Stimulated activated effector memory CD8-positive, alpha-beta T cell treated with anti-CD3 and anti-CD28 coated beads, Interleukin-12 subunit alpha, Interleukin-12 subunit beta, amount 100 ng/mL, for 72 hours (primary cell): ENCODE data around the gene PPARD.
A peak's percentile ranks its signal among the peaks of the same experiment; 100 is the strongest.
"Not testable (repeated sequence)": the region's sequence is repeated elsewhere in the genome, so short reads cannot be mapped to it uniquely, and the experiment has no call there.

ENCODE experiments used
- ATAC-seq: fragments of 150-1000 bp; cut with Tn5 transposase; 2 replicates; pipeline ENCODE4 v1.10.0; 2021
- DNase-seq, 2 donors: peaks; one replicate each; pipeline ENCODE4 v3.0.0; 2021 to 2022; ENCODE audit warnings: low spot score in 2 of 2
- H3K27ac Mint-ChIP-seq: one replicate; pipeline ENCODE4 v1.8.0; 2022; ENCODE audit warnings: mild to moderate bottlenecking, mixed read lengths
- H3K36me3 Mint-ChIP-seq: one replicate; pipeline ENCODE4 v1.8.0; 2022; ENCODE audit warnings: mild to moderate bottlenecking, mixed read lengths
- H3K4me1 Mint-ChIP-seq: one replicate; pipeline ENCODE4 v1.8.0; 2022; ENCODE audit warnings: mixed read lengths
- H3K4me3 Mint-ChIP-seq: one replicate; pipeline ENCODE4 v1.8.0; 2022; ENCODE audit warnings: mild to moderate bottlenecking, mixed read lengths
- H3K9me3 Mint-ChIP-seq: one replicate; pipeline ENCODE4 v1.8.0; 2022; ENCODE audit warnings: mixed read lengths

PPARD gene

GRCh38 chr6:35328108-35328723, 14.1 kb upstream of the PPARD start:
- H3K9me3 Mint-ChIP-seq: no peaks in the 10 kb centered on the region
- no peak overlapping the region for H3K4me3 Mint-ChIP-seq
- H3K27ac Mint-ChIP-seq: peak overlapping the region; percentile 92

GRCh38 chr6:35328965-35329364, 13.4 kb upstream of the PPARD start:
- Mint-ChIP-seq H3K4me1 (peaks cover 16% of the 10 kb centered on the region), H3K36me3 (peaks cover 29% of the 10 kb centered on the region), H3K27ac (peak overlapping the region; percentile 92)
- not testable (repeated sequence) for H3K9me3 Mint-ChIP-seq, ATAC-seq, DNase-seq, H3K4me3 Mint-ChIP-seq

More at GRCh38 chr6:35328108-35328723, 14.1 kb upstream of the PPARD start:
- DNase-seq (no peak), ATAC-seq (no peak)
- Mint-ChIP-seq H3K4me1 (peaks cover 16% of the 10 kb centered on the region), H3K36me3 (peaks cover 36% of the 10 kb centered on the region)

- H3K36me3 Mint-ChIP-seq: peaks cover 16% of the 10 kb centered on the region
- peaks cover 2% of the 10 kb centered on the region for H3K9me3 Mint-ChIP-seq
- H3K4me3 Mint-ChIP-seq: no peak overlapping the region
- DNase-seq (no peak), ATAC-seq (no peak)
- H3K27ac Mint-ChIP-seq: no peak overlapping the region
- peaks cover 16% of the 10 kb centered on the region for H3K4me1 Mint-ChIP-seq
These were observed 11.7 kb upstream of the PPARD start for GRCh38 chr6:35330541-35331119.

- ATAC-seq: peak; percentile 86
- H3K4me3 Mint-ChIP-seq, DNase-seq: not testable (repeated sequence)
These were observed 10.1 kb upstream of the PPARD start for GRCh38 chr6:35332074-35332887.

GRCh38 chr6:35341557-35341956, 801 bp upstream of the PPARD start:
- no peak overlapping the region for H3K4me3 Mint-ChIP-seq
- DNase-seq (no peak), ATAC-seq (no peak)
- no peak overlapping the region for H3K27ac Mint-ChIP-seq
- no peaks in the 10 kb centered on the region for H3K9me3 Mint-ChIP-seq
- H3K36me3 Mint-ChIP-seq: peaks cover 16% of the 10 kb centered on the region
- H3K4me1 Mint-ChIP-seq: peaks cover 45% of the 10 kb centered on the region

More at GRCh38 chr6:35332074-35332887, 10.1 kb upstream of the PPARD start:
- H3K27ac Mint-ChIP-seq, H3K9me3 Mint-ChIP-seq, H3K36me3 Mint-ChIP-seq: not testable (repeated sequence)
- peaks cover 16% of the 10 kb centered on the region for H3K4me1 Mint-ChIP-seq

GRCh38 chr6:35343092-35343834, 905 bp downstream of the PPARD start:
- peaks cover 42% of the 10 kb centered on the region for H3K4me1 Mint-ChIP-seq
- H3K27ac Mint-ChIP-seq: peak overlapping the region; percentile 90
- DNase-seq (no peak), ATAC-seq (no peak)
- peaks cover 22% of the 10 kb centered on the region for H3K36me3 Mint-ChIP-seq
- peak overlapping the region; percentile 89 for H3K4me3 Mint-ChIP-seq
- H3K9me3 Mint-ChIP-seq: no peaks in the 10 kb centered on the region

GRCh38 chr6:35343835-35344550, 1.6 kb downstream of the PPARD start:
- Mint-ChIP-seq H3K4me1 (peaks cover 48% of the 10 kb centered on the region), H3K27ac (peak overlapping the region; percentile 90), H3K36me3 (peaks cover 29% of the 10 kb centered on the region), H3K4me3 (peak overlapping the region; percentile 89), H3K9me3 (no peaks in the 10 kb centered on the region)
- DNase-seq (no peak), ATAC-seq (no peak)

GRCh38 chr6:35351422-35351821, 9.1 kb downstream of the PPARD start:
- peaks cover 31% of the 10 kb centered on the region for H3K4me1 Mint-ChIP-seq
- DNase-seq (no peak), ATAC-seq (no peak)
- no peaks in the 10 kb centered on the region for H3K9me3 Mint-ChIP-seq
- H3K4me3 Mint-ChIP-seq: no peak overlapping the region
- H3K27ac Mint-ChIP-seq: peak overlapping the region; percentile 45
- H3K36me3 Mint-ChIP-seq: peaks cover 89% of the 10 kb centered on the region

- Mint-ChIP-seq H3K36me3 (peaks cover 100% of the 10 kb centered on the region), H3K27ac (peak overlapping the region; percentile 8), H3K4me3 (no peak overlapping the region), H3K9me3 (no peaks in the 10 kb centered on the region), H3K4me1 (peaks cover 31% of the 10 kb centered on the region)
- DNase-seq: no peak
- ATAC-seq: no peak
These were observed 10.4 kb downstream of the PPARD start for GRCh38 chr6:35352735-35353134.

- Mint-ChIP-seq H3K36me3 (peaks cover 87% of the 10 kb centered on the region), H3K4me1 (peaks cover 24% of the 10 kb centered on the region), H3K27ac (no peak overlapping the region), H3K4me3 (no peak overlapping the region), H3K9me3 (no peaks in the 10 kb centered on the region)
- DNase-seq (no peak), ATAC-seq (no peak)
These were observed 12.2 kb downstream of the PPARD start for GRCh38 chr6:35354361-35355135.

- H3K36me3 Mint-ChIP-seq: peaks cover 68% of the 10 kb centered on the region
- no peak overlapping the region for H3K27ac Mint-ChIP-seq
- DNase-seq (no peak), ATAC-seq (no peak)
- H3K4me1 Mint-ChIP-seq: peaks cover 32% of the 10 kb centered on the region
- H3K4me3 Mint-ChIP-seq: no peak overlapping the region
- no peaks in the 10 kb centered on the region for H3K9me3 Mint-ChIP-seq
These were observed 14.0 kb downstream of the PPARD start for GRCh38 chr6:35356391-35356790.

GRCh38 chr6:35357677-35358076, 15.3 kb downstream of the PPARD start:
- ATAC-seq: no peak
- peaks cover 38% of the 10 kb centered on the region for H3K4me1 Mint-ChIP-seq
- H3K9me3 Mint-ChIP-seq: no peaks in the 10 kb centered on the region
- no peak for DNase-seq
- H3K36me3 Mint-ChIP-seq: peaks cover 56% of the 10 kb centered on the region
- H3K27ac Mint-ChIP-seq: peak overlapping the region; percentile 17
- H3K4me3 Mint-ChIP-seq: no peak overlapping the region

- ATAC-seq: no peak
- peak overlapping the region; percentile 17 for H3K27ac Mint-ChIP-seq
These were observed 15.7 kb downstream of the PPARD start for GRCh38 chr6:35358086-35358485.

GRCh38 chr6:35359346-35359743, 17.0 kb downstream of the PPARD start:
- no peak overlapping the region for H3K27ac Mint-ChIP-seq
- peaks cover 48% of the 10 kb centered on the region for H3K4me1 Mint-ChIP-seq
- no peak overlapping the region for H3K4me3 Mint-ChIP-seq
- H3K9me3 Mint-ChIP-seq: no peaks in the 10 kb centered on the region
- DNase-seq (no peak), ATAC-seq (no peak)
- peaks cover 39% of the 10 kb centered on the region for H3K36me3 Mint-ChIP-seq

More at GRCh38 chr6:35358086-35358485, 15.7 kb downstream of the PPARD start:
- Mint-ChIP-seq H3K4me1 (peaks cover 42% of the 10 kb centered on the region), H3K9me3 (no peaks in the 10 kb centered on the region), H3K4me3 (no peak overlapping the region), H3K36me3 (peaks cover 52% of the 10 kb centered on the region)
- DNase-seq: no peak
